SK-N-MC (cell line): ENCODE data around the gene SCN4A.
"Not testable (repeated sequence)": the region's sequence is repeated elsewhere in the genome, so short reads cannot be mapped to it uniquely, and the experiment has no call there.

Experiments
- DNase-seq: peaks from one replicate; pipeline ENCODE4 v3.0.0-alpha.2; 2011; ENCODE audit warnings: low read depth, low spot score
- H3K27ac ChIP-seq: fragments of 200-600 bp; sonication (generic); 2 replicates; pipeline ENCODE4 v1.5.1; 2016; ENCODE audit warnings: mixed run types
- H3K36me3 ChIP-seq: fragments of 200-600 bp; sonication (generic); 2 replicates; pipeline ENCODE4 v1.6.1; 2017; ENCODE audit warnings: antibody characterized with exemption, low read length, mixed read lengths; ENCODE audit not compliant: insufficient read depth
- H3K4me3 ChIP-seq: fragments of 200-600 bp; sonication (generic); 2 replicates; pipeline ENCODE4 v1.5.1; 2016
- H3K9ac ChIP-seq: fragments of 200-600 bp; sonication (generic); 2 replicates; pipeline ENCODE4 v1.8.0; 2017; ENCODE audit warnings: mixed run types, mixed read lengths; ENCODE audit not compliant: insufficient read length
- H3K9me3 ChIP-seq: fragments of 200-600 bp; sonication (generic); 2 replicates; pipeline ENCODE4 v1.6.1; 2017; ENCODE audit warnings: low read depth, mild to moderate bottlenecking, antibody characterized with exemption, low read length, moderate library complexity, mixed read lengths
- EZH2 ChIP-seq: fragments of 200-600 bp; sonication (generic); IDR thresholded peaks from one replicate; pipeline ENCODE4 v1.6.1; 2017; ENCODE audit warnings: antibody characterized with exemption
- FOXP2 ChIP-seq: optimal IDR thresholded peaks from 2 replicates; pipeline ENCODE3; 2011; ENCODE audit warnings: mild to moderate bottlenecking, moderate library complexity; ENCODE audit not compliant: insufficient read depth; ENCODE audit errors: extremely low read length, control extremely low read depth
- POLR2AphosphoS5 ChIP-seq: IDR thresholded peaks from 2 replicates; pipeline ENCODE4 v1.6.1; 2012; ENCODE audit warnings: mild to moderate bottlenecking, low read depth, low read length, borderline replicate concordance

The SCN4A gene

GRCh38 chr17:63919311-63919723 lies 53.4 kb downstream of the SCN4A start:
- H3K27ac ChIP-seq, result no peak overlapping the region
- H3K4me3 ChIP-seq, result no peak overlapping the region
- no peaks in the 10 kb centered on the region for H3K9me3 ChIP-seq
- DNase-seq, result peak; percentile 3
- no peaks in the 10 kb centered on the region for H3K36me3 ChIP-seq
- H3K9ac ChIP-seq, result no peak overlapping the region
- TF ChIP-seq EZH2 (no peak), FOXP2 (no peak), POLR2AphosphoS5 (no peak)

DNA sequence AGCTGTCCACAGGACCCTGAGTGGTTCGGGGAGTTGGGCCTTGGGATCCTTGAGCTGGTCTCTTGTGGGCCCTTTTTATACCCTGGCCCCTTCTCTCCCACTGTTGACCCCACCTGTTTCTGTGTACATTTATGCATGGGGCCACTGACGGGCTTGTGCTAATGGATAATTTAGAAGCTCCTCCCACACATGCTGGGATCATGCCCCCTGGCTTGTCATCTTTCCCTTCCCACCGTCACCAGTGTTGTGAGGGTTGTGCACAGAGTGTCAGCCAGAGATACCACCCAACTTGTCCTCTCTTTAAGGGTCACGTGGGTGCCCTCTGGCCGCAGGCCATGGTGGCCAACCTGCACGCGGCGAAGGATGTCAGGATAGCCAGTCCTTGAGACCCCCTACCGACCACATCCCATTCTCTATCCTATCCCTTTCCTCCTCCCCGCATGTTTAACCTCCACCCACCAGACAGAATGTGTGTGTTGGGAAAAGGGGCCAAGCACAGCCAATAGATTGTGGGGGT lies 53.9 kb downstream of the SCN4A start, which contains the start of gene GH1:
Gene GH1 (minus strand): TSS at position 51 of the 517 bp plus-strand sequence. CDS start 63 bp downstream, outside the sequence.
- H3K9ac ChIP-seq, H3K27ac ChIP-seq, H3K9me3 ChIP-seq, H3K36me3 ChIP-seq, DNase-seq, H3K4me3 ChIP-seq: not testable (repeated sequence)

- TF ChIP-seq EZH2, result no peak
- TF ChIP-seq FOXP2, result no peak
- no peak for TF ChIP-seq POLR2AphosphoS5
- no peak overlapping the region for H3K27ac ChIP-seq
- H3K36me3 ChIP-seq, result no peaks in the 10 kb centered on the region
- H3K4me3 ChIP-seq, result no peak overlapping the region
- DNase-seq, result no peak
- H3K9ac ChIP-seq, result no peak overlapping the region
- no peaks in the 10 kb centered on the region for H3K9me3 ChIP-seq
Observed at GRCh38 chr17:63918305-63918704, 54.4 kb downstream of the SCN4A start.

GRCh38 chr17:63917646-63918045 lies 55.1 kb downstream of the SCN4A start:
- TF ChIP-seq POLR2AphosphoS5 (no peak), EZH2 (no peak), FOXP2 (no peak)
- no peak for DNase-seq
- H3K4me3 ChIP-seq, result no peak overlapping the region

GRCh38 chr17:63917206-63917605 lies 55.5 kb downstream of the SCN4A start:
- DNase-seq, H3K27ac ChIP-seq, H3K9me3 ChIP-seq, H3K9ac ChIP-seq, H3K36me3 ChIP-seq, H3K4me3 ChIP-seq: not testable (repeated sequence)

More at GRCh38 chr17:63917646-63918045, 55.1 kb downstream of the SCN4A start:
- H3K36me3 ChIP-seq, result no peaks in the 10 kb centered on the region
- H3K27ac ChIP-seq, result no peak overlapping the region
- H3K9me3 ChIP-seq, result no peaks in the 10 kb centered on the region
- H3K9ac ChIP-seq, result no peak overlapping the region

GRCh38 chr17:63916566-63917185 lies 56.0 kb downstream of the SCN4A start:
- H3K9me3 ChIP-seq, result no peaks in the 10 kb centered on the region
- no peak for DNase-seq

DNA sequence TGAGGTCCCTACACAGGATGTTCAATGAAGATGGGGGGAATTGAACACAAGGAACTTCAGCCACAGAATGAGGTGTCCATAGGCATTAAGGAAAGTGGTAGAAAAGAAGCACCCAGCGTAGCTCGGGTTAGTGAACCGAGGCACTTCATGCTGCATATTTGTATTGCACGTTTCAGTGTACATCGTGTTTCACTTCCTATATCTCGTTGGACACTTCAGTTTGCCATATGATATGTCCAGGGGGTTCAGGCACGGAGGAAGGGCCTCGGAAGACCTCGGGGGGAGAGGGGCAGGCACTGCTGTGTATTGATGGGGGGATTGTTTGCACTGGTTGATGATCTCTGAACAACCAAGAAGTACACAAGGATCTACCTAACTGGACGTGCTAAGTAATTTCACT lies 57.0 kb downstream of the SCN4A start:
- not testable (repeated sequence) for H3K4me3 ChIP-seq, H3K9ac ChIP-seq, H3K36me3 ChIP-seq, DNase-seq, H3K9me3 ChIP-seq, H3K27ac ChIP-seq

More at GRCh38 chr17:63916566-63917185, 56.0 kb downstream of the SCN4A start:
- Histone ChIP-seq H3K4me3 (no peak overlapping the region), H3K9ac (no peak overlapping the region), H3K36me3 (no peaks in the 10 kb centered on the region), H3K27ac (no peak overlapping the region)
- no peak for TF ChIP-seq FOXP2
- no peak for TF ChIP-seq EZH2
- TF ChIP-seq POLR2AphosphoS5, result no peak

DNA sequence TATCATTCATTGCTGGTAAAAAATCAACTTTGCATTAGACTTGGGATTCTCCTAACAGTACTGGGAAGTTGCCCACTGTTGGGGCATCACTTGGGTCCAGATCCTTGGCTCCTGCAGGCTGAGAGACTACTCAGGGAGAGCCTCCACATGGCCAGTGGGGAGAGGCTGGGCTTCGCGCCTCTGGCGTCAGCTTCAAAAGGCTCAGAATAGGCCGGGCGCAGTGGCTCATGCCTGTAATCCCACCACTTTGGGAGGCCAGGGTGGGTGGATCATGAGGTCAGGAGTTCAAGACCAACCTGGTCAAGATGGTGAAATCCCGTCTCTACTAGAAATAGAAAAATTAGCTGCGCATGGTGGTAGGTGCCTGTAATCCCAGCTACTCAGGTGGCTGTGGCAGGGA lies 58.2 kb downstream of the SCN4A start:
- Histone ChIP-seq H3K9ac (no peak overlapping the region), H3K4me3 (no peak overlapping the region), H3K36me3 (no peaks in the 10 kb centered on the region), H3K9me3 (no peaks in the 10 kb centered on the region), H3K27ac (no peak overlapping the region)
- TF ChIP-seq FOXP2 (no peak), EZH2 (no peak), POLR2AphosphoS5 (no peak)
- no peak for DNase-seq

GRCh38 chr17:63911657-63912100 lies 61.0 kb downstream of the SCN4A start:
- no peak overlapping the region for H3K27ac ChIP-seq
- DNase-seq, result no peak
- TF ChIP-seq EZH2, result no peak
- TF ChIP-seq FOXP2, result no peak
- no peak for TF ChIP-seq POLR2AphosphoS5

More at GRCh38 chr17:63911657-63912100, 61.0 kb downstream of the SCN4A start:
- H3K4me3 ChIP-seq, result no peak overlapping the region
- H3K36me3 ChIP-seq, result no peaks in the 10 kb centered on the region
- no peak overlapping the region for H3K9ac ChIP-seq
- H3K9me3 ChIP-seq, result no peaks in the 10 kb centered on the region
